GM10266 (cell line): Measurements from ENCODE around the gene RNF144A.

Experiments
- DNase-seq: peaks from one replicate; pipeline ENCODE4 v3.0.0; 2012; ENCODE audit errors: extremely low spot score
- TF ChIP-seq, protein P1 (sequence below): IDR thresholded peaks from 2 replicates; pipeline ENCODE4 v1.5.1; 2012; ENCODE audit warnings: mild to moderate bottlenecking, low read depth; ENCODE audit not compliant: control insufficient read depth, insufficient read depth; ENCODE audit errors: missing control alignments

Gene RNF144A

GRCh38 chr2:7009207-7009911 lies 92.1 kb downstream of the RNF144A start:
- no peak for DNase-seq
- TF ChIP-seq, protein P1, sequence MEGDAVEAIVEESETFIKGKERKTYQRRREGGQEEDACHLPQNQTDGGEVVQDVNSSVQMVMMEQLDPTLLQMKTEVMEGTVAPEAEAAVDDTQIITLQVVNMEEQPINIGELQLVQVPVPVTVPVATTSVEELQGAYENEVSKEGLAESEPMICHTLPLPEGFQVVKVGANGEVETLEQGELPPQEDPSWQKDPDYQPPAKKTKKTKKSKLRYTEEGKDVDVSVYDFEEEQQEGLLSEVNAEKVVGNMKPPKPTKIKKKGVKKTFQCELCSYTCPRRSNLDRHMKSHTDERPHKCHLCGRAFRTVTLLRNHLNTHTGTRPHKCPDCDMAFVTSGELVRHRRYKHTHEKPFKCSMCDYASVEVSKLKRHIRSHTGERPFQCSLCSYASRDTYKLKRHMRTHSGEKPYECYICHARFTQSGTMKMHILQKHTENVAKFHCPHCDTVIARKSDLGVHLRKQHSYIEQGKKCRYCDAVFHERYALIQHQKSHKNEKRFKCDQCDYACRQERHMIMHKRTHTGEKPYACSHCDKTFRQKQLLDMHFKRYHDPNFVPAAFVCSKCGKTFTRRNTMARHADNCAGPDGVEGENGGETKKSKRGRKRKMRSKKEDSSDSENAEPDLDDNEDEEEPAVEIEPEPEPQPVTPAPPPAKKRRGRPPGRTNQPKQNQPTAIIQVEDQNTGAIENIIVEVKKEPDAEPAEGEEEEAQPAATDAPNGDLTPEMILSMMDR: no peak

- no peak for DNase-seq
- TF ChIP-seq, protein P1: no peak
These were observed 93.3 kb downstream of the RNF144A start for GRCh38 chr2:7010391-7011054.

DNA sequence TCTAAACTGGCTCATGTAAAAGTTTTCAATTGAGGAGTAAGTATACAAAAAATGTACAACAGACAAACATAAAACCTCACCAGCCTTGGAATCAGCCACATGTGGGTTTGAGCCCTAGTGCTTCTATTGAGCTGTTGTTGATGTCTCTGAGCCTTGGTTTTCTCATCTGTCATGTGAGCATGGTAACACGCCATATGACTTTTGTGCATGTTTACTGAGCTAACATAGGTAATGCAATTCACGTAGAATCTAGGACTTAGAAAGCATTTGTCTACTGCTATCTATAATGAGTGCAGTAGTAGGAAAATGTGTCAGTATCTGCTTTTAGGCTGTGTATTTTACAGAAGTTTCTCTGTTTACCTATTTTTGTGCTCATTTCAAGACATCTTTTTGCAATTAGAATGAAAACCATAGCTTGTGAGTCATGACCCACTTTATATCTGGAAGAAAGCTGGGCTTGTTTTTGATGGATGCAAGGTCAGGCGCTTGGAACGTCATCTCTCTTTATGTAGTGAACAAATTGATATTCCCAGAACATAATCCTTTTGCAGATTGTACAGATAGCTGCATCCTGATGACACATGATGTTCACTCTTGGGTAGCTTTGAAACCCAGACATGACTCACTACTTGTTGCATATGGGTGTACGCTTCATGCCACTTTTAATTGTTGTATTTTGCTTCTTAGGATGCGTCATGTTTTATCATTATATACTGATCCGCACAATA lies 94.3 kb downstream of the RNF144A start:
- DNase-seq: no peak
- TF ChIP-seq, protein P1: no peak

- DNase-seq: no peak
- TF ChIP-seq, protein P1: no peak
These were observed 95.0 kb downstream of the RNF144A start for GRCh38 chr2:7012141-7012764.

- TF ChIP-seq, protein P1: no peak
- DNase-seq: no peak
These were observed 96.4 kb downstream of the RNF144A start for GRCh38 chr2:7013471-7014160.

GRCh38 chr2:7014174-7014640 lies 97.0 kb downstream of the RNF144A start:
- peak; percentile 21 for DNase-seq
- TF ChIP-seq, protein P1: peak; percentile 52
